ENCODE data around the gene YBEY.
A peak's percentile ranks its signal among the peaks of the same experiment; 100 is the strongest.

Gene YBEY

GRCh38 chr21:46265736-46266525, 20.2 kb upstream of the YBEY start:
- no peak for DNase-seq

GRCh38 chr21:46266946-46267345, 19.2 kb upstream of the YBEY start:
- DNase-seq: no peak

GRCh38 chr21:46268371-46268770, 17.8 kb upstream of the YBEY start:
- DNase-seq: no peak

- DNase-seq: no peak
Observed at GRCh38 chr21:46269466-46269865, 16.7 kb upstream of the YBEY start.

- DNase-seq: no peak
Observed at GRCh38 chr21:46273341-46273740, 12.8 kb upstream of the YBEY start.

GRCh38 chr21:46274797-46275390, 11.2 kb upstream of the YBEY start:
- DNase-seq: no peak

- no peak for DNase-seq
Observed at GRCh38 chr21:46284077-46284644, 2.0 kb upstream of the YBEY start.

- no peak for DNase-seq
Observed at GRCh38 chr21:46284733-46285132, 1.4 kb upstream of the YBEY start.

GRCh38 chr21:46285206-46285661, 908 bp upstream of the YBEY start, which contains the start of gene MCM3AP:
TSS of gene MCM3AP (minus strand) at chr21:46285611. CDS start at chr21:46285286, 325 bp downstream.
- DNase-seq: no peak

GRCh38 chr21:46286648-46287002, 483 bp downstream of the YBEY start:
- no peak for DNase-seq

- DNase-seq: no peak
Observed at GRCh38 chr21:46287541-46287940, 1.4 kb downstream of the YBEY start.

GRCh38 chr21:46289655-46290179, 3.6 kb downstream of the YBEY start:
- no peak for DNase-seq

GRCh38 chr21:46291561-46291960, 5.4 kb downstream of the YBEY start:
- DNase-seq: no peak

- no peak for DNase-seq
Observed at GRCh38 chr21:46294647-46295176, 8.6 kb downstream of the YBEY start.

- DNase-seq: no peak
Observed at GRCh38 chr21:46295177-46295770, 9.1 kb downstream of the YBEY start.

- peak; percentile 88 for DNase-seq
Observed at GRCh38 chr21:46295996-46296752, 10.0 kb downstream of the YBEY start.

GRCh38 chr21:46297338-46298271, 11.5 kb downstream of the YBEY start:
- no peak for DNase-seq

- DNase-seq: no peak
Observed at GRCh38 chr21:46299167-46299566, 13.0 kb downstream of the YBEY start.

- no peak for DNase-seq
Observed at GRCh38 chr21:46301759-46302158, 15.6 kb downstream of the YBEY start.

- DNase-seq: no peak
Observed at GRCh38 chr21:46304437-46304836, 18.3 kb downstream of the YBEY start.

- no peak for DNase-seq
Observed at GRCh38 chr21:46304955-46305354, 18.8 kb downstream of the YBEY start.

Data from NCI-H1092 (cell line).